ENCODE results near the gene SRSF10. TPM values are rescaled to one million over a fixed set of nuclear protein-coding genes. Genes with fewer than 3 reads are reported as not detected.

SRSF10 gene
- total and polyA plus RNA-seq, 3 experiments from 2014 or later: 111 to 199 (median 190) TPM

Other genes starting within 250 kb of the SRSF10 start
- 10 to 100 TPM; 64.1 to 69.0 TPM for gene ELOA, start 236.9 kb downstream of the SRSF10 start, total RNA-seq
- gene ELOA, start 236.9 kb downstream of the SRSF10 start, polyA plus RNA-seq: 32.3 TPM
- gene PITHD1, start 201.9 kb downstream of the SRSF10 start, total RNA-seq: 100 to 1,000 TPM; 105 TPM
- 68.5 TPM for gene PITHD1, start 201.9 kb downstream of the SRSF10 start, polyA plus RNA-seq
- gene LYPLA2, start 189.2 kb downstream of the SRSF10 start, total RNA-seq: 100 to 1,000 TPM in 1 of 2 experiments, 10 to 100 TPM in 1; 99.9 to 100 TPM
- gene LYPLA2, start 189.2 kb downstream of the SRSF10 start, polyA plus RNA-seq: 109 TPM
- gene GALE, start 179.6 kb downstream of the SRSF10 start, total RNA-seq: 10 to 100 TPM; 50.5 to 55.3 TPM
- 17.2 TPM for gene GALE, start 179.6 kb downstream of the SRSF10 start, polyA plus RNA-seq
- gene HMGCL, start 154.9 kb downstream of the SRSF10 start, total RNA-seq: 10 to 100 TPM; 24.7 to 25.3 TPM
- 28.0 TPM for gene HMGCL, start 154.9 kb downstream of the SRSF10 start, polyA plus RNA-seq
- 10 to 100 TPM; 14.1 to 15.7 TPM for gene FUCA1, start 112.0 kb downstream of the SRSF10 start, total RNA-seq
- gene FUCA1, start 112.0 kb downstream of the SRSF10 start, polyA plus RNA-seq: 17.2 TPM
- under 1 TPM; 0.18 to 0.20 TPM for gene CNR2, start 67.0 kb downstream of the SRSF10 start, total RNA-seq
- 5.3 TPM for gene CNR2, start 67.0 kb downstream of the SRSF10 start, polyA plus RNA-seq
- 100 to 1,000 TPM; 149 to 157 TPM for gene PNRC2, start 20.5 kb downstream of the SRSF10 start, total RNA-seq
- 123 TPM for gene PNRC2, start 20.5 kb downstream of the SRSF10 start, polyA plus RNA-seq
- not detected for gene MYOM3, start 131.8 kb upstream of the SRSF10 start, total RNA-seq
- gene MYOM3, start 131.8 kb upstream of the SRSF10 start, polyA plus RNA-seq: not detected
- not detected for gene IL22RA1, start 162.8 kb upstream of the SRSF10 start, total RNA-seq
- not detected for gene IL22RA1, start 162.8 kb upstream of the SRSF10 start, polyA plus RNA-seq
- 1 to 10 TPM; 5.4 to 6.1 TPM for gene IFNLR1, start 207.0 kb upstream of the SRSF10 start, total RNA-seq
- 3.1 TPM for gene IFNLR1, start 207.0 kb upstream of the SRSF10 start, polyA plus RNA-seq

All from CD8-positive, alpha-beta memory T cell (primary cell).